Omental fat pad (tissue), 4 donors: ENCODE results near the gene KRTDAP. TPM values are rescaled to one million over a fixed set of nuclear protein-coding genes. Genes with fewer than 3 reads are reported as not detected.

Experiments
- ATAC-seq: fragments of 150-250 bp; one replicate; pipeline ENCODE4 v1.9.1; 2016; ENCODE audit warnings: mild to moderate bottlenecking, moderate library complexity; ENCODE audit not compliant: low FRiP score
- DNase-seq: peaks from one replicate; pipeline ENCODE4 v3.0.0-alpha.2; 2019; ENCODE audit warnings: low spot score
- total RNA-seq, 4 donors: library from RNA; depleted of rRNA; stranded (reverse); fragments of >200 nt; gene quantifications; one replicate each; pipeline ENCODE4 v1.1.0, GENCODE V29; 2016
- TF ChIP-seq, protein P1 (sequence below), 3 donors: fragments of 450-650 bp; IDR thresholded peaks; one replicate each; pipeline ENCODE4 v1.5.1; 2016 to 2017; ENCODE audit warnings: antibody characterized with exemption in 3 of 3, mild to moderate bottlenecking in 3 of 3, moderate library complexity in 2 of 3

The KRTDAP gene
- total RNA-seq, 4 donors from 2014 or later: not detected

DNA sequence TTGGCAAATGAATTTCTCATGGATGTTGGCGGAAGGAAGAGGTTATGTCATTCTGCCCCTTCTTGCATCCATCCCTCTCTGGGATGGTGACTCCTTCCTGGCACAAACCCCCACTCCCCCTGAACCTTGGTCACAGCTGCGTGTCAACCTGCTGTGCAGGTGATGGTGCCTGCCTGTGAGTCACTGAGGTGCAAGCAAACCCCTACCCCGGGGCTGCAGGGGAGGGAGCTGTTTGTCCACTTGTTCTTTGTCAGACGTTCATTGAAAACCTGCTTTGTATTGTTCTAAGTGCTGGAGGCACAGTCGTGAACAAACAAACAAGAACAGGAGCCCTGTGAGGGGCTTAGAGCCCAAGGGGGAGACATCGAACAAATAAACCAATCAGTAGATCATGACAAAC, 41.0 kb upstream of the KRTDAP start:
- no peak for ATAC-seq
- TF ChIP-seq, protein P1, sequence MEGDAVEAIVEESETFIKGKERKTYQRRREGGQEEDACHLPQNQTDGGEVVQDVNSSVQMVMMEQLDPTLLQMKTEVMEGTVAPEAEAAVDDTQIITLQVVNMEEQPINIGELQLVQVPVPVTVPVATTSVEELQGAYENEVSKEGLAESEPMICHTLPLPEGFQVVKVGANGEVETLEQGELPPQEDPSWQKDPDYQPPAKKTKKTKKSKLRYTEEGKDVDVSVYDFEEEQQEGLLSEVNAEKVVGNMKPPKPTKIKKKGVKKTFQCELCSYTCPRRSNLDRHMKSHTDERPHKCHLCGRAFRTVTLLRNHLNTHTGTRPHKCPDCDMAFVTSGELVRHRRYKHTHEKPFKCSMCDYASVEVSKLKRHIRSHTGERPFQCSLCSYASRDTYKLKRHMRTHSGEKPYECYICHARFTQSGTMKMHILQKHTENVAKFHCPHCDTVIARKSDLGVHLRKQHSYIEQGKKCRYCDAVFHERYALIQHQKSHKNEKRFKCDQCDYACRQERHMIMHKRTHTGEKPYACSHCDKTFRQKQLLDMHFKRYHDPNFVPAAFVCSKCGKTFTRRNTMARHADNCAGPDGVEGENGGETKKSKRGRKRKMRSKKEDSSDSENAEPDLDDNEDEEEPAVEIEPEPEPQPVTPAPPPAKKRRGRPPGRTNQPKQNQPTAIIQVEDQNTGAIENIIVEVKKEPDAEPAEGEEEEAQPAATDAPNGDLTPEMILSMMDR (IDR thresholded peaks at IDR 0.05): no peak
- DNase-seq: no peak

GRCh38 chr19:35529241-35530218, 39.3 kb upstream of the KRTDAP start:
- DNase-seq (no peak), ATAC-seq (no peak)
- TF ChIP-seq, protein P1 (IDR thresholded peaks at IDR 0.05): no peak

DNA sequence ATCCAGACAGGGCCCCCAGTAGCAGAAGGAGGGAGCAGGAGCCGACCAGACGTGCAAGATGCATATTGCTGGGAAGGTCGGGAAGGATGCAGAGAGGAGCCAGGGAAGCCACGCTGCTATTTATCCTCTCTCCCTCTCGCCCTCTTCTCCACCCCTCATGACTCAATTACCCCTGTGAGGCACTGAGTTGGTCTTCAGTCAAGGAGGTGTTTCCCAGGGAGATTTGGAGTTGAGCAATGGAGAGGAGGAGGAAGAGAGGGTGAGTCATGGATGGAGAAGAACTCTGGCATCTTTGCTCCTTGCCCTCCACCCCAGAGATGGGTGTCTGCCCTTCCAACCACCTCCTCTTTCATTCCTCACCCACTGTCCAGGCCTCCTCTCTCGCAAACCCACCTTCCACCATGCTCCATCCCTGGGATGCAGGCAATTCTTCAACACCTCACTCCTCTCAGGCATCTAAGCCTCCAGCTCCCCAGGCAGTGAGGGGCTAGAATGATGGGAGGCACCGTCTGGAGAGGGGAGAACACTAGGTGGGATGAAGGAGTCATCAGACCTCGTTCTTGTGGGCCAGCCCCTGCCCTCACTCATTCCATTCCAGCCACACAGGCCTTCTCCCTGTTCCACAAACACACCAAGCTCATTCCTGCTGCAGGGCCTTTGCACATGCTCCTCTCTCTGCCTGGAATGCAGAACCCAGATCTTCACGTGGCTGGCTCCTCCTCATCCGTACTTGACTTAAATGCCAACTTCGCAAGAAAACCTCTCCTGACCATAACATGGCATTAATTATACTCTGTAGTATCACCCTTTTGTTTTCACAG, 38.2 kb upstream of the KRTDAP start, which contains the start of gene SBSN:
SBSN (minus strand) TSS at position 94 of the 821 bp plus-strand sequence; CDS start at position 64, 30 bp downstream.
- DNase-seq (no peak), ATAC-seq (peak; percentile 46)
- TF ChIP-seq, protein P1 (IDR thresholded peaks at IDR 0.05): no peak

GRCh38 chr19:35525873-35526272, 35.6 kb upstream of the KRTDAP start:
- TF ChIP-seq, protein P1 (IDR thresholded peaks at IDR 0.05): no peak
- DNase-seq (no peak), ATAC-seq (no peak)

GRCh38 chr19:35524181-35524837, 34.0 kb upstream of the KRTDAP start:
- ATAC-seq (no peak), DNase-seq (no peak)
- TF ChIP-seq, protein P1 (IDR thresholded peaks at IDR 0.05): no peak

GRCh38 chr19:35522745-35523327, 32.6 kb upstream of the KRTDAP start:
- TF ChIP-seq, protein P1 (IDR thresholded peaks at IDR 0.05): no peak
- ATAC-seq (no peak), DNase-seq (no peak)
